ENCODE measurements around the gene TEC. TPM values are rescaled to one million over a fixed set of nuclear protein-coding genes. Genes with fewer than 3 reads are reported as not detected.

The TEC gene
- total RNA-seq, 1 donor from 2014 or later, result 7.7 TPM

GRCh38 chr4:48126621-48127020, 143.0 kb downstream of the TEC start:
- ATAC-seq, result no peak
- no peak for DNase-seq
- no peak overlapping the region for H3K4me3 ChIP-seq
- no peaks in the 10 kb centered on the region for H3K27me3 ChIP-seq
- H3K4me1 ChIP-seq, result peaks cover 23% of the 10 kb centered on the region
- no peaks in the 10 kb centered on the region for H3K36me3 ChIP-seq
- no peaks in the 10 kb centered on the region for H3K9me3 ChIP-seq
- H3K27ac ChIP-seq, result no peak overlapping the region
- no peak for TF ChIP-seq CTCF (IDR thresholded peaks at IDR 0.05)
- intact Hi-C loops (cut with DNase I), result no loop called here

- intact Hi-C loops (cut with DNase I), result no loop called here
Observed at GRCh38 chr4:48124870-48125269, 144.8 kb downstream of the TEC start.

GRCh38 chr4:48122756-48123155, 146.9 kb downstream of the TEC start:
- H3K4me3 ChIP-seq, result no peak overlapping the region
- no peak overlapping the region for H3K27ac ChIP-seq
- no peak for TF ChIP-seq CTCF (IDR thresholded peaks at IDR 0.05)
- ATAC-seq, result no peak
- H3K9me3 ChIP-seq, result no peaks in the 10 kb centered on the region
- no peak for DNase-seq
- intact Hi-C loops (cut with DNase I), result no loop called here
- H3K36me3 ChIP-seq, result no peaks in the 10 kb centered on the region
- peaks cover 6% of the 10 kb centered on the region for H3K4me1 ChIP-seq
- H3K27me3 ChIP-seq, result no peaks in the 10 kb centered on the region

More at GRCh38 chr4:48124870-48125269, 144.8 kb downstream of the TEC start:
- H3K27me3 ChIP-seq, result no peaks in the 10 kb centered on the region
- peaks cover 21% of the 10 kb centered on the region for H3K4me1 ChIP-seq
- H3K4me3 ChIP-seq, result no peak overlapping the region
- H3K9me3 ChIP-seq, result no peaks in the 10 kb centered on the region
- no peak overlapping the region for H3K27ac ChIP-seq
- ATAC-seq (no peak), DNase-seq (no peak)
- no peaks in the 10 kb centered on the region for H3K36me3 ChIP-seq
- no peak for TF ChIP-seq CTCF (IDR thresholded peaks at IDR 0.05)

GRCh38 chr4:48121180-48121579, 148.5 kb downstream of the TEC start:
- no peak overlapping the region for H3K4me3 ChIP-seq
- ATAC-seq (no peak), DNase-seq (no peak)
- H3K4me1 ChIP-seq, result no peaks in the 10 kb centered on the region
- H3K27ac ChIP-seq, result no peak overlapping the region
- no peaks in the 10 kb centered on the region for H3K9me3 ChIP-seq
- no peak for TF ChIP-seq CTCF (IDR thresholded peaks at IDR 0.05)
- H3K27me3 ChIP-seq, result no peaks in the 10 kb centered on the region
- H3K36me3 ChIP-seq, result no peaks in the 10 kb centered on the region
- intact Hi-C loops (cut with DNase I), result no loop called here

- no peaks in the 10 kb centered on the region for H3K27me3 ChIP-seq
- H3K9me3 ChIP-seq, result no peaks in the 10 kb centered on the region
- ATAC-seq (no peak), DNase-seq (no peak)
- TF ChIP-seq CTCF (IDR thresholded peaks at IDR 0.05), result no peak
- H3K4me1 ChIP-seq, result no peaks in the 10 kb centered on the region
- intact Hi-C loops (cut with DNase I), result no loop called here
- H3K27ac ChIP-seq, result no peak overlapping the region
- no peaks in the 10 kb centered on the region for H3K36me3 ChIP-seq
- no peak overlapping the region for H3K4me3 ChIP-seq
Observed at GRCh38 chr4:48120132-48120531, 149.5 kb downstream of the TEC start.

- no peak for DNase-seq
- intact Hi-C loops (cut with DNase I), result no loop called here
- Histone ChIP-seq H3K36me3 (no peaks in the 10 kb centered on the region), H3K4me1 (no peaks in the 10 kb centered on the region), H3K27me3 (no peaks in the 10 kb centered on the region), H3K27ac (no peak overlapping the region), H3K4me3 (no peak overlapping the region), H3K9me3 (no peaks in the 10 kb centered on the region)
- no peak for TF ChIP-seq CTCF (IDR thresholded peaks at IDR 0.05)
- ATAC-seq, result no peak
Observed at GRCh38 chr4:48119646-48120045, 150.0 kb downstream of the TEC start.

Data from upper lobe of right lung (tissue), 1 donor.